ENCODE results near the gene COQ4. TPM values are rescaled to one million over a fixed set of nuclear protein-coding genes. Genes with fewer than 3 reads are reported as not detected.
A peak's percentile ranks its signal among the peaks of the same experiment; 100 is the strongest.

Gene COQ4
- total and polyA plus RNA-seq, 2 experiments from 2014 or later: 35.3 to 37.0 TPM

GRCh38 chr9:128323791-128324190 lies 1.2 kb downstream of the COQ4 start:
- no peaks in the 10 kb centered on the region for H3K9me3 Mint-ChIP-seq
- H3K27ac ChIP-seq (ENCODE audit: low read depth): no peak overlapping the region

GRCh38 chr9:128324401-128324800 lies 1.8 kb downstream of the COQ4 start:
- H3K27me3 Mint-ChIP-seq (ENCODE audit: insufficient read depth, low read depth, poor library complexity): peaks cover 19% of the 10 kb centered on the region
- Histone ChIP-seq H3K4me1 (ENCODE audit: insufficient read depth) (peaks cover 7% of the 10 kb centered on the region), H3K9me2 (ENCODE audit: insufficient read depth) (no peaks in the 10 kb centered on the region), H2AFZ (no peak overlapping the region), H3K36me3 (ENCODE audit: insufficient read depth) (peaks cover 6% of the 10 kb centered on the region; the same call in 1 of the 2 replicates), H3K27me3 (ENCODE audit: insufficient read depth) (no peaks in the 10 kb centered on the region), H3K4me2 (no peak overlapping the region), H4K20me1 (replicated peaks; ENCODE audit: insufficient read depth) (no peaks in the 10 kb centered on the region; the same call in none of the 2 replicates), H3F3A (replicated peaks; ENCODE audit: low read depth) (peaks cover 5% of the 10 kb centered on the region; the same call in 1 of the 2 replicates), H3K27ac (ENCODE audit: low read depth) (no peak overlapping the region), H3K4me3 (peak overlapping the region; percentile 99; the same call in 1 of the 2 replicates), H3K79me2 (replicated peaks; ENCODE audit: insufficient read depth) (peaks cover 18% of the 10 kb centered on the region)
- H3K4me1 Mint-ChIP-seq: no peaks in the 10 kb centered on the region; the same call in 2 of the 3 replicates
- no peak overlapping the region for H3K27ac Mint-ChIP-seq
- ATAC-seq (no peak), DNase-seq (ENCODE audit: low spot score) (no peak)
- peak overlapping the region; percentile 30; the same call in 2 of the 3 replicates for H3K4me3 Mint-ChIP-seq
- peaks cover 19% of the 10 kb centered on the region for H3K36me3 Mint-ChIP-seq (ENCODE audit: low read depth)
- no peaks in the 10 kb centered on the region for H3K9me3 Mint-ChIP-seq
- TF ChIP-seq POLR2AphosphoS5 (IDR thresholded peaks at IDR 0.05; ENCODE audit: low read depth) (no peak), CREB1 (CRISPR knock-in tag; IDR thresholded peaks at IDR 0.05; ENCODE audit: low read depth) (no peak), JUNB (IDR thresholded peaks at IDR 0.05; ENCODE audit: unreplicated experiment) (no peak), EZH2 (IDR thresholded peaks at IDR 0.05; ENCODE audit: low read depth, unreplicated experiment) (no peak), ZNF331 (CRISPR knock-in tag; IDR thresholded peaks at IDR 0.05; ENCODE audit: low read depth) (no peak), ZNF462 (CRISPR knock-in tag; IDR thresholded peaks at IDR 0.05) (no peak), NANOG (IDR thresholded peaks at IDR 0.05; ENCODE audit: borderline replicate concordance) (no peak), CTCF (conservative IDR thresholded peaks at IDR 0.05; ENCODE audit: low read depth in 2 of 2) (no peak), STAT1 (IDR thresholded peaks at IDR 0.05; ENCODE audit: unreplicated experiment) (no peak), REST (IDR thresholded peaks at IDR 0.05; ENCODE audit: unreplicated experiment) (no peak)

More at GRCh38 chr9:128323791-128324190, 1.2 kb downstream of the COQ4 start:
- Mint-ChIP-seq H3K27me3 (ENCODE audit: insufficient read depth, low read depth, poor library complexity) (peaks cover 19% of the 10 kb centered on the region), H3K4me1 (no peaks in the 10 kb centered on the region; the same call in 2 of the 3 replicates), H3K36me3 (ENCODE audit: low read depth) (peaks cover 20% of the 10 kb centered on the region), H3K27ac (no peak overlapping the region), H3K4me3 (peak overlapping the region; percentile 94)
- no peak for DNase-seq (ENCODE audit: low spot score)
- no peak for ATAC-seq
- Histone ChIP-seq H3K9me2 (ENCODE audit: insufficient read depth) (no peaks in the 10 kb centered on the region), H3K4me3 (peak overlapping the region; percentile 99), H3F3A (replicated peaks; ENCODE audit: low read depth) (peaks cover 5% of the 10 kb centered on the region; the same call in 1 of the 2 replicates), H3K79me2 (replicated peaks; ENCODE audit: insufficient read depth) (peaks cover 18% of the 10 kb centered on the region), H3K27me3 (ENCODE audit: insufficient read depth) (no peaks in the 10 kb centered on the region), H3K4me2 (peak overlapping the region; percentile 84), H2AFZ (no peak overlapping the region), H4K20me1 (replicated peaks; ENCODE audit: insufficient read depth) (no peaks in the 10 kb centered on the region; the same call in none of the 2 replicates), H3K4me1 (ENCODE audit: insufficient read depth) (peaks cover 7% of the 10 kb centered on the region), H3K36me3 (ENCODE audit: insufficient read depth) (peaks cover 6% of the 10 kb centered on the region; the same call in 1 of the 2 replicates)
- TF ChIP-seq ZNF114 (CRISPR knock-in tag; IDR thresholded peaks at IDR 0.05) (no peak), CREB1 (CRISPR knock-in tag; IDR thresholded peaks at IDR 0.05; ENCODE audit: low read depth) (no peak), POLR2AphosphoS5 (IDR thresholded peaks at IDR 0.05; ENCODE audit: low read depth) (no peak)
